ENCODE data around the gene RABGAP1.
"Not testable (repeated sequence)": the region's sequence is repeated elsewhere in the genome, so short reads cannot be mapped to it uniquely, and the experiment has no call there.

Gene RABGAP1

DNA sequence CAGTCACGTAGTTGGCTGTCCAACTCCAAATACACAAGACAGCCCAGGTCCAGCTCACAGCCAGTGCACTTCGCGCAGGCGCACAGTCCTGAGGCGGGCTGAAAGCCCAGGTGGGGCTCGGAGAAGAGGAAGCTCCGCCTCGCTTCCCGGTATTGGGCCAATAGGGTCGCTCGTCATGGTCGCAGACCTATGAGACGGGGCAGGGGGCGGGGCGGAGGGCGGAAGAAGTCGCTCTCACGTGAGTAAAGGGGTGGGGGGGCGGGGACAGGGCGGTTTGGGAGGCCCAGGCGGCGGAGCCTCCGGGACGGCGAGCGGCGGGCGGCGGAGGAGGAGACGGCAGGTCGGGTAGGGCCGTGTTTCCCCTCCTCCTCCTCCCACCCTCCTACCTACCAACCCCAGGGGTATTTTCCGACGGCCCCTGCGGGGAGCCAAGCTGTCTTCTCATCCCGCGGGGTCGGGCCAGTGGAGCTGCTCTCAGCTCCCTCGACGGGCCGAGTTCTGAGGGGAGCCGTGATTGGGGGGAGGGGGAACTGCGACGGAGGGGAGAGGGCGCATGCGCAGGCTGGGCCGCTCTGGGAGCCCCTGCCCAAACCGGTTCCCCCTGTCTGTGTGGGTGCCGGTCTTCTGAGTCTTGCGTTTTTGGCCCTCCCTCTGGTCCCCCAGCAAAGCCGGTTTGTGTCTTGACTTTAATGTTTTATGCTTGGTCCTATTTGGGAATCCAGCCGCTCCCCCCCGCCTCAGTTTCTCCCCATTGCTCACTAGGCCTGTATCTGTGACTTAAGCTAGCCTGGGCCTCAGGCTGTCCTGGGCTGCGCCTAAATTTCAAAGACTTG is at the start of gene RABGAP1:
RABGAP1 (plus strand) TSS at position 272 of the 833 bp plus-strand sequence. CDS start 16,040 bp downstream, outside the sequence.
- no peak for TF ChIP-seq ZNF274 (IDR thresholded peaks at IDR 0.05; ENCODE audit: low read depth, low read length)
- H3K4me3 ChIP-seq (ENCODE audit: low read length), result peak within 1 kb of the TSS; percentile 85

DNA sequence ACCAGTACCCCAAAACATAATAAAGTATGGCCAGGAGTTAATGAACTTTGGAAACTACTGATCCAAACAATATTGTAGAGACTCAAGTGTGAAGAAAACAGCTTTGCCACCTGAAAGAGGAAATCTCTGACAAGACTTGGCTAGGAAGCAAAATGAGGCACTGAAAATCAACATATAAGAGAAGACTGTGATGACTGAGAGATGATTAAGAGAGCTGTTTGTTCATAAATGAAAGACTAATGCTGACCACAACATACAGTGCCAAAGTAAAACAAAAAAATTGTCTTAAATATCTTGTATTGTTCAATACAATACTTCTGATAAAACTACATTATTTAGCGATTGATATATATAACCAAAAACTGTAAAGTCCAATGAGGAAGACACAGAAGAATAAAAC is 42.9 kb upstream of the RABGAP1 start:
- no peak for TF ChIP-seq ZNF274 (IDR thresholded peaks at IDR 0.05; ENCODE audit: low read depth, low read length)
- H3K4me3 ChIP-seq (ENCODE audit: low read length), result no peak overlapping the region

DNA sequence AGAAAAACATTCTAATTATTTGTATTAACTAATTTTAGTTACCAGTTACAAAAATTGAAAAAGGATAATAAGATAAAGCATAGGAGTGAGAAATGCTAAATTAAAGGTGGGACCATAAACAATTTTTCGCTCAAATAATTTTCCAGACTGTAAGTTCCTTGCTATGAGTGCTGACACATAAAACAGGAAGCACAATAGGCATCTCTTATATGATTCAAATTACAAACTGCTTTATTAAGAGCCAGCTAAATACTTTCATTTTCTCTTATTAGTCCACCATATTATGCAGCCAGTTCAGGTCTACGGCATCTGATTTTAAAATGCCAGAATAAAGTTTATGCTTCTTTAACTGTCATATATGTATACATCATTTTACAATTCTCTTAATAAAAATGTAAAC is 40.0 kb upstream of the RABGAP1 start:
- peak overlapping the region; percentile 21; the same call in 1 of the 2 replicates for H3K4me3 ChIP-seq (ENCODE audit: low read length)
- TF ChIP-seq ZNF274 (IDR thresholded peaks at IDR 0.05; ENCODE audit: low read depth, low read length), result no peak

DNA sequence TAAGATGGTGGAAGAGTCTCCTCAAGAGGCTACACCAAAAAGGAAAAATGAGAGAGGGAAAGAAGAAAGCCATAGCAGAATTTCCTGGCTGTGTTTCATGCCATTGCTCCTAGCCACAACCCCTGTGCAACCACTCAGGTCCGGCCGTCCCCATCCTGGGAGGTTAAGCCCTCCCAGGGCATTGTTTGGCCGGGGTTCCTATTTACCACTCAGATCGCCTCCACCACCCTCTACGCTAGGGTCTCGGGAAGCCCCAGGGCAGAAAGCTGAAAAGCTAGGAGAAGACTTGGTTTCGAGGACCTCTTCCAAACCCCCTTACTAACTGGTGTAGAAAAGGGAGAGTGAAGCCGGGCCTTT is 36.4 kb upstream of the RABGAP1 start:
- TF ChIP-seq ZNF274 (IDR thresholded peaks at IDR 0.05; ENCODE audit: low read depth, low read length), result no peak
- H3K4me3 ChIP-seq (ENCODE audit: low read length), result peak overlapping the region; percentile 94

DNA sequence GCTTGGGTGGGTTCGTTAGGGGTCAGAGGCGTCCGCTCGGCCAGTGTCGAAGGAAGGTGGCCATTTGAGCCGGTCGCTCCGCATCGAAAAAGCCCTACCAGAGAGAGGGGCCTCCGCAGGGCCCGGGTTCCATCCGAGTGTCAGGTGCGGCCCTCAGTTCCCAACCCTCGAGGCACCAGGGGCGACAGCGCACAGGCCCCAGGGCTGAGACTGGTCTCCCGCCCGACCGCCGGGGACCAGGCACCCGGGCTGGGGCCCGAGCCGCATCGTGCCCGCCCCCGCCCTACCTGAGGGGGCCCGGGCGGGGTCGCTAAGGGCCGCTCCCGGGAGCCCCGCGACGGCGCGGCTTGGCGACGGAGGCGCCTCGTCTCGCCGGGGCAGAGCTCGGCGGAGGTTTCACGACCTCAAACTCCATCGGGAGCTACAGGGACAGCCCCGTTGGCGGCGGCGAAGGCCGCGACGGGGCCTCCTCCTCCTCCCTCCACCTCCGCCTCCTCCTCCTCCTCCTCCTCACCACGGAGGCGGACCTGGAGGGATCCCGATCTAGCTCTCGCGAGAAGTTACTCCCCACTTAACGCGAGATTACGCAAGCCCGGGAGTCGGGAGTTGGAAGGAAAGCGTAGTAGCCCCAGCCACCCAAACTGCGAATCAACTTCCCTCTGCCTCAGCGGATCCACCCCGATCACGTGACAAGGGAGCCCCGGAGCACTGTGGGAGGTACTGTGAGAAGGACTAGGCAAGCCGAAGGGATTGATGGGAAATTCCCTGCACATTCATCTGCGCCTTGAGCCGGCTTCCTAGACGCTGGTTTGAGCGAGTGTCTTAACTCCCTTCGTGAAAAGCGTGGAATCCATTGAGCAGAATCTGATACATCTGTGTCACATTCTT is 35.8 kb upstream of the RABGAP1 start, which contains the start of gene RC3H2:
RC3H2 (minus strand) TSS at position 537 of the 888 bp plus-strand sequence. CDS start 7,850 bp downstream, outside the sequence.
- peak within 1 kb of the TSS; percentile 94 for H3K4me3 ChIP-seq (ENCODE audit: low read length)
- no peak for TF ChIP-seq ZNF274 (IDR thresholded peaks at IDR 0.05; ENCODE audit: low read depth, low read length)

DNA sequence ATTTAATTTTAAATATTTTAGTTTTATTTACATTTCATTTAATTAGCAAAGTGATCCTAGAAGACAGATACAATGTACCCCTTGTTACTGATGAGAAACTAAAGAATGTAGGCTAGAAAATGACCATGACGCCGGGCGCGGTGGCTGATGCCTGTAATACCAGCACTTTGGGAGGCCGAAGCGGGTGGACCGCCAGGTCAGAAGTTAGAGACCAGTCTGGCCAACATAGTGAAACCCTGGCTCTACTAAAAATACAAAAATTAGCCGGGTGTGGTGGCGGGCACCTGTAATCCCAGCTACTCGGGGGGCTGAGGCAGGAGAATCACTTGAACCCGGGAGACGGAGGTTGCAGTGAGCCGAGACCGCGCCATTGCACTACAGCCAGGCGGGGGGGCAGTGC is 34.7 kb upstream of the RABGAP1 start:
- H3K4me3 ChIP-seq (ENCODE audit: low read length), result not testable (repeated sequence)

DNA sequence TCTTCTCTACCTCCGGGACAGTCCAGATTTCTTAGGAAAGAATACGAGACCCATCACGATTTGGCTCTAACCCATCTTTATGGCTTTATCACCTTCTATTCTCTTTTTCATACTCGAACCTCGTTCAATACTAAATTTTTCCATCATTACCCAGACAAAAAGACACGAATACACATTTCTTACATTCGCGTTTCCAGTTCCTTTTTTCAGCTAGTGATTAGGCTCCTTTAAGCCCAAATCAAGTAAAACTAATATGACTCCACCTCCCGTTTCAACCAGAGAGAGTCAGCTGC is 28.2 kb upstream of the RABGAP1 start:
- no peak for TF ChIP-seq ZNF274 (IDR thresholded peaks at IDR 0.05; ENCODE audit: low read depth, low read length)

DNA sequence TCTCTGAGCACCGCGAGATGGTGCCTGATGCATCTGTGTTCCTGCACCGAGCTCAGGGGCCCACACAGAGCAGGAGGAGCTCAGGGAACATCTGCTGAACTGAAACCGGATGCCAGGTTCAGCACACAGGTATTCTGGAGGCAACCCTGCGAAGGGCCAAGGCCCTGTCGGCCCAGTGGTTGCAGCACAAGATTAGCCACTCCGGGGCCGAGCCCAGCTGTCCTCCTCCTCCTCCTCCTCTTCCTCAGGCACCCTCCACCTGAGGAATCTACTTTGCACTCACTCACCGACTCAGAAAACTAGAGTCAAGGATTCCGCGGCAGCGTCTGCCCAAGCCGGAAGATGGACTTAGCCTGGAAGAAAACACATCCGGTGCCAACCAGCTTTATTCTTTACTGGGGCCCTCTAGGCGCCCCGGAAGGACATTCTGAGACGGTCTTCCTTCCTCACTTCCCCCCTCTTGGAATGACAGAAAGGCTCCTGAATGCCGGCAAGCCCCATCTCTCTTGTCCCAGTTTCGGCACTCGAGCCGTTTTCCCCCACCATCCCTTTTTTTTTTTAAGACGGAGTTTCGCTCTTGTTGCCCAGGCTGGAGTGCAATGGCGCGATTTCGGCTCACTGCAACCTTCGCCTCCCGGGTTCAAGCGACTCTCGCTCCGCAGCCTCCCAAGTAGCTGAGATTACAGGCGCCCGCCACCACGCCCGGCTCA is 27.7 kb upstream of the RABGAP1 start, which contains the start of gene ZBTB6:
ZBTB6 (minus strand) TSS at position 360 of the 710 bp plus-strand sequence. CDS start 1,251 bp downstream, outside the sequence.
- H3K4me3 ChIP-seq (ENCODE audit: low read length), result peak within 1 kb of the TSS; percentile 64
- no peak for TF ChIP-seq ZNF274 (IDR thresholded peaks at IDR 0.05; ENCODE audit: low read depth, low read length)

More for the DNA sequence above, 28.2 kb upstream of the RABGAP1 start:
- H3K4me3 ChIP-seq (ENCODE audit: low read length), result peak overlapping the region; percentile 64

DNA sequence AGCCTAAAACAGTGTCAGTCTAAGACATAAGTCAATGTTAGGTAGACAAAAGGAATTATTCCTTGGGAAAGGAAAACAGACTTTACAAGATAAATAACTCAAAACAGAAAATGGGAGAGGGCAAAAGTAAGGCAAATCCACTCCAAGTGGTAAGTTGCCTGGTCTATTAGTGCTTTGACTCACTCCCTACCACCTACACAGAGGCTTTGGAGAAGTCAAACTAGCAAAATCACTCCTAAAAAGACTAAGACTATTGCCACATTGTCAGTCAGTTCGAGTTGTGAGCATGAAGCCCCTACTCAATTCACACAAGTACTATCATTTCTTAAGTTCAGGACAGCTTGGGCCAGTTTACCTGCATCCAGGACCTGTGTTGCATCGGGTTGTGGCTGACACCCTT is 22.5 kb upstream of the RABGAP1 start:
- TF ChIP-seq ZNF274 (IDR thresholded peaks at IDR 0.05; ENCODE audit: low read depth, low read length), result no peak

DNA sequence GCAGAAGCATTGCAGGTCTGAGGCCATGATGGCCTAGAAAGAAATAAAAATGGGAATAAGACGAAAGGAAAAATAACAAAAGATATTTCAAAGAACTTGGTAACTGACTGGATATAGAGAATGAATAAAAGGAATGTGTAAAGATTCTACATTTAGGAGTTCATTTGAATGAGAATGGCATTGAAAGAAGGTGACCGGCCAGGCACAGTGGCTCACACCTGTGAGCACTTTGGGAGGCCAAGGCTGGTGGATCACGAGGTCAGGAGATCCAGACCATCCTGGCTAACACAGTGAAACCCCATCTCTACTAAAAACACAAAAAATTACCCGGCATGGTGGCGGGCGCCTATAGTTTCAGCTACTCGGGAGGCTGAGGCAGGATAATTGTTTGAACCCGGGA is 18.1 kb upstream of the RABGAP1 start:
- H3K4me3 ChIP-seq (ENCODE audit: low read length), result no peak overlapping the region
- no peak for TF ChIP-seq ZNF274 (IDR thresholded peaks at IDR 0.05; ENCODE audit: low read depth, low read length)

More for the DNA sequence above, 22.5 kb upstream of the RABGAP1 start:
- H3K4me3 ChIP-seq (ENCODE audit: low read length), result no peak overlapping the region

DNA sequence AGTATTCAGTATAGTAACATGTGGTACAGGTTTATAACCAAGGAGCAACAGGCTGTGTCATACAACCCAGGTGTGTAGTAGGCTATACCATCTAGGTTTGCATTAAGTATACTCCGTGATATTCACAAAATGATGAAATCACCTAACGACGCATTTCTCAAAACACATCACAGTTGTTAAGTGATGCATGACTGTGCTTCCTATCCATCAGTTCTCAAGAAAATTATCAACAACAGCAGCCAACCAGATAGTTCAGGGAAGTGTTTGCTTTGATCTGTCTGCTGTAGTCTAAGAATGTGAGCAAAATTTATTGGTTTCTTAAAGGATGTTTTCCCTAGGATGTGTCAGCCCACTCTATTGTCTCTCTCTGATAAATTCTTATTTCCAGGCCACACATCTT is 16.9 kb upstream of the RABGAP1 start:
- H3K4me3 ChIP-seq (ENCODE audit: low read length), result no peak overlapping the region

DNA sequence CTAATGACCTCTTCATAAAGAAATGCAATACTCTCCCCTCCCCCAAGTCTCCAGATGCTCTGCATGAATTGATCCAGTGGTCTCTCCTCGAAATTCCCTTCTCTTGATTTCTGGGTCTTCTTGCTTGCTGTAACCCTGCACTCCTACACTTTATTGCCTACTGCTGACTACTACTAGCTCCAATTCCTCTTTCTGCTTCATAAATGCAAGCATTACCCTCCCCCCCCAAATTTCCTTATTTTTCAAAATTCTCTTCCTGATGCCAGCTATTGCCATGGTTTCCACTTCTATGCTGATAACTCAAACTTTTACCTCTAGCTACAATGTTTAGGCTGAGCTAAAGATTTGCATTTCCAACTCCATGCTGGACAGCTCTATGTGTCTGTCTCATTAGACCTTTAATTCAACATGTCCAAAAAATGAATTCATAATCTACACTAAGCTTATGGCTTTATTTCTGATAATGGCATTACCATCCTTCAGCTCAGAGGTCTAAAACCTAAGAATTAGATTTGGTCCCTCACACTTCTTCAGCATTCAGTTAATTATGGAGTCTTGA is 10.9 kb upstream of the RABGAP1 start:
- TF ChIP-seq ZNF274 (IDR thresholded peaks at IDR 0.05; ENCODE audit: low read depth, low read length), result no peak
- H3K4me3 ChIP-seq (ENCODE audit: low read length), result no peak overlapping the region

More for the DNA sequence above, 16.9 kb upstream of the RABGAP1 start:
- no peak for TF ChIP-seq ZNF274 (IDR thresholded peaks at IDR 0.05; ENCODE audit: low read depth, low read length)

DNA sequence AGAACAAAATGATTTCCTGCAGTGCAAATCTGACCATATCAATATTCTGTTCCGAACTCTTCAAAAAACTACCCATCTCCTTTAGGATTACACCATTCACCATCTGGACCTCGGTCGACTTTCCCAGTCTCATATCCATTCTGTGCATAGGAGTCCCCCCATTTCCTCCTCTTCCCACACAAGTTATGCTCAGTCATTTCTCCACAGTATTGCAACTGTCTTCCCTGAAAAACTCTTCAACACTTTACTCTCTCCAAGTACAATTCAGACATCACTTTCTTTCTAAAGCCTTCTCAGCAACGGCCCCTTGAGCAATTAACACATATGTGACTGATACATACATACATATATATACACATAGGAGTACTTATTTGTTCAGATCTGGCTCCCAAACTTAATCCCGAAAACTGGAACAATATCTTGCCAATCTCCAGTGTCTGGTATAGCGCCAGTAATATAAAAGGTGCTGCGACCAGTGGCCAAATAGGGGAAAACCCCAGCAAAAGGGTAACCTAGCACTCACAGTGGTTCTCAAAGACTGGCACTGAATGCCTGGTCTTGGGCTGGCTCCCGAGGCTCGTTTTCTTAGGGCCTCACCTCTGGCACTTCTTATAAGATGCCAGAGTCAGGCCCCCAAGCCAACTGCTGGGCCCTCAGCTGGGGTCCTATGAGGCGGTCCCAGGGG is 10.1 kb upstream of the RABGAP1 start:
- H3K4me3 ChIP-seq (ENCODE audit: low read length), result peak overlapping the region; percentile 86
- TF ChIP-seq ZNF274 (IDR thresholded peaks at IDR 0.05; ENCODE audit: low read depth, low read length), result no peak
